ENCODE results near the gene PHF19. TPM values are rescaled to one million over a fixed set of nuclear protein-coding genes. Genes with fewer than 3 reads are reported as not detected.

Gene PHF19
- total and polyA plus RNA-seq, 10 of the 15 experiments (the other 5 are each of a cell fraction or from before 2014, with no cell fraction given), result 26.0 to 133 (median 87.7) TPM

GRCh38 chr9:120886490-120886967 is 9.5 kb upstream of the PHF19 start:
- 0 out of 2 replicates have a peak overlapping the region, but pooled peaks have one; percentile 40 for H2AFZ ChIP-seq (ENCODE audit: control insufficient read depth, low read depth, low read length)
- H3K4me2 ChIP-seq (ENCODE audit: control insufficient read depth, insufficient read depth), result no peak overlapping the region
- no peak overlapping the region for H3K4me3 ChIP-seq
- ChIA-PET RAD21 (ENCODE audit: unreplicated experiment) (interaction anchor here (1.0 to 2.0 kb wide), 8 partner anchors 10 to 131 kb away, joined by 3 to 11 read pairs (median 4); partner anchors contain the start of gene TRAF1), SMC1A (ENCODE audit: uncharacterized antibody, unreplicated experiment) (interaction anchor here (0.6 to 23.6 kb wide), 5 partner anchors 8 to 50 kb away, joined by 3 to 522 read pairs (median 8); partner anchors contain the start of gene TRAF1), POLR2A (interaction anchor here (0.6 to 15.6 kb wide), 10 partner anchors 9 to 229 kb away, joined by 3 to 383 read pairs (median 3); partner anchors contain the start of genes PHF19 and TRAF1), CTCF (interaction anchor here (0.9 to 4.2 kb wide), 19 partner anchors 11 to 266 kb away, joined by 3 to 14 read pairs (median 4); no protein-coding TSS in a partner anchor)
- H3K9ac ChIP-seq (ENCODE audit: control insufficient read depth, insufficient read depth, low read length), result no peak overlapping the region
- no peaks in the 10 kb centered on the region for H3K9me3 ChIP-seq (replicated peaks; ENCODE audit: control insufficient read depth, insufficient read depth, low read length)
- ATAC-seq (peak; percentile 49), FAIRE-seq (no peak), DNase-seq (ENCODE audit: low read depth, low spot score) (no peak)
- in situ Hi-C loops (cut with MboI), result no loop called here
- peaks cover 26% of the 10 kb centered on the region for H3K4me1 ChIP-seq (ENCODE audit: control insufficient read depth, insufficient read depth, low read length)
- 31% methylated on average over 8 of the region's 8 CpGs for WGBS (ENCODE audit: insufficient coverage, insufficient replicate concordance, low lambda C conversion rate, missing lambda C conversion rate)
- H3K79me2 ChIP-seq (ENCODE audit: control insufficient read depth, insufficient read depth, low read length), result no peaks in the 10 kb centered on the region
- no peak overlapping the region for H3K27ac ChIP-seq (ENCODE audit: control insufficient read depth, insufficient read depth)
- no TSS peak for BruUV-seq (replicated peaks)
- H3K27me3 ChIP-seq (replicated peaks in 1 of 2; ENCODE audit: control insufficient read depth in 2 of 2, insufficient read depth in 2 of 2, low read length in 1 of 2), result no peaks in the 10 kb centered on the region
- H4K20me1 ChIP-seq (ENCODE audit: control insufficient read depth, insufficient read depth), result no peaks in the 10 kb centered on the region
- intact Hi-C loops (cut with micrococcal nuclease; ENCODE audit: unreplicated experiment), result loop anchor here (1.0 kb wide), 1 partner anchor 9 kb away; the partner anchor contains the start of gene PHF19
- H3K36me3 ChIP-seq (ENCODE audit: control insufficient read depth in 2 of 2, insufficient read depth in 2 of 2, low read length in 1 of 2), result no peaks in the 10 kb centered on the region
- TF ChIP-seq ZBTB11 (CRISPR knock-in tag; IDR thresholded peaks at IDR 0.05), result no peak
- TF ChIP-seq IKZF2 (IDR thresholded peaks at IDR 0.05), result peak; percentile 34 to 37; a peak in 2 of 4 replicates
- TF ChIP-seq CUX1 (IDR thresholded peaks at IDR 0.05; ENCODE audit: insufficient replicate concordance, low read depth, low read length), result no peak
- TF ChIP-seq RUNX3 (IDR thresholded peaks at IDR 0.05; ENCODE audit: low read length), result peak; percentile 73
- TF ChIP-seq SKIL (IDR thresholded peaks at IDR 0.05; ENCODE audit: low read depth, poor library complexity, severe bottlenecking), result no peak
- TF ChIP-seq, protein P1, sequence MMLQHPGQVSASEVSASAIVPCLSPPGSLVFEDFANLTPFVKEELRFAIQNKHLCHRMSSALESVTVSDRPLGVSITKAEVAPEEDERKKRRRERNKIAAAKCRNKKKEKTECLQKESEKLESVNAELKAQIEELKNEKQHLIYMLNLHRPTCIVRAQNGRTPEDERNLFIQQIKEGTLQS (IDR thresholded peaks at IDR 0.05; ENCODE audit: borderline replicate concordance, extremely low read depth, low read depth, low read length), result no peak
- TF ChIP-seq NBN (IDR thresholded peaks at IDR 0.05), result 0 out of 2 replicates have a peak, but pooled peaks have one; percentile 15
- TF ChIP-seq, protein P2, sequence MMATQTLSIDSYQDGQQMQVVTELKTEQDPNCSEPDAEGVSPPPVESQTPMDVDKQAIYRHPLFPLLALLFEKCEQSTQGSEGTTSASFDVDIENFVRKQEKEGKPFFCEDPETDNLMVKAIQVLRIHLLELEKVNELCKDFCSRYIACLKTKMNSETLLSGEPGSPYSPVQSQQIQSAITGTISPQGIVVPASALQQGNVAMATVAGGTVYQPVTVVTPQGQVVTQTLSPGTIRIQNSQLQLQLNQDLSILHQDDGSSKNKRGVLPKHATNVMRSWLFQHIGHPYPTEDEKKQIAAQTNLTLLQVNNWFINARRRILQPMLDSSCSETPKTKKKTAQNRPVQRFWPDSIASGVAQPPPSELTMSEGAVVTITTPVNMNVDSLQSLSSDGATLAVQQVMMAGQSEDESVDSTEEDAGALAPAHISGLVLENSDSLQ (IDR thresholded peaks at IDR 0.05), result peak; percentile 62; the same call in 1 of the 2 replicates
- TF ChIP-seq SMARCA5 (IDR thresholded peaks at IDR 0.05), result 0 out of 2 replicates have a peak, but pooled peaks have one; percentile 41
- TF ChIP-seq ZNF207 (IDR thresholded peaks at IDR 0.05; ENCODE audit: borderline replicate concordance), result no peak

All from GM12878 (cell line).